Heart right ventricle (tissue), 16 donors: ENCODE measurements around the gene PYM1. TPM values are rescaled to one million over a fixed set of nuclear protein-coding genes. Genes with fewer than 3 reads are reported as not detected.

Experiments
- ATAC-seq, 8 donors: fragments of 200-7000 bp; cut with Tn5 transposase; one replicate each; pipeline ENCODE4 v1.9.1; 2020; ENCODE audit warnings: mild to moderate bottlenecking in 8 of 8, moderate library complexity in 8 of 8, moderate number of reproducible peaks in 1 of 8
- DNase-seq, 2 donors: peaks; one replicate each; pipeline ENCODE4 v3.0.0-alpha.2; 2020
- H3K27ac ChIP-seq, 10 donors: fragments of 200-600 bp; sonication (generic) in 2 of 10; one replicate each; pipeline versions ENCODE4 v1.5.0 to v1.8.0; 2020 to 2022; ENCODE audit warnings: mild to moderate bottlenecking in 3 of 10
- H3K27me3 ChIP-seq, 7 donors: fragments of 200-600 bp; one replicate each; pipeline ENCODE4 v1.8.0; 2021 to 2022; ENCODE audit warnings: mild to moderate bottlenecking in 2 of 7
- H3K36me3 ChIP-seq, 9 donors: fragments of 200-600 bp; sonication (generic) in 1 of 9; one replicate each; pipeline versions ENCODE4 v1.5.0 to v1.8.0; 2020 to 2022; ENCODE audit warnings: mild to moderate bottlenecking in 2 of 9
- H3K4me1 ChIP-seq, 9 donors: fragments of 200-600 bp; sonication (generic) in 1 of 9; one replicate each; pipeline versions ENCODE4 v1.5.0 to v1.8.0; 2020 to 2022; ENCODE audit warnings: mild to moderate bottlenecking in 4 of 9
- H3K4me3 ChIP-seq, 10 donors: fragments of 200-600 bp; sonication (generic) in 2 of 10; one replicate each; pipeline versions ENCODE4 v1.5.0 to v1.8.0; 2020 to 2022; ENCODE audit warnings: mild to moderate bottlenecking in 7 of 10, moderate library complexity in 2 of 10
- H3K9me3 ChIP-seq, 11 donors: fragments of 200-600 bp in 10 of 11; sonication (generic) in 2 of 11; one replicate each; pipeline versions ENCODE4 v1.5.0 to v1.8.0; 2013 to 2022; ENCODE audit warnings: mild to moderate bottlenecking in 2 of 11, control low read depth in 1 of 11, moderate library complexity in 1 of 11
- CTCF ChIP-seq, 9 donors: fragments of 200-600 bp; sonication (generic) in 2 of 9; IDR thresholded peaks; one replicate each; pipeline versions ENCODE4 v1.5.0 to v1.8.0; 2021 to 2022; ENCODE audit warnings: antibody characterized with exemption in 9 of 9, mild to moderate bottlenecking in 5 of 9, moderate library complexity in 1 of 9
- WGBS, 2 donors: extraction: QIAGEN DNeasy Blood & Tissue Kit; methylation state at CpG; one replicate each; pipeline ENCODE4 v1.1.7; 2013; ENCODE audit warnings: inconsistent platforms in 1 of 2; 5-methylcytosine and 5-hydroxymethylcytosine counted together
- intact Hi-C, 10 donors: fragments of 100-400 bp; cut with DNase I; formaldehyde crosslinking; loops; one replicate each; pipeline versions ENCODE4 v1.11.1 to v1.14.2; 2022
- polyA plus RNA-seq, 2 donors: library from polyadenylated mRNA; stranded (reverse); fragments of 200-250 nt; gene quantifications; one replicate each; pipeline ENCODE4 v1.2.3, GENCODE V29; 2013
- total RNA-seq, 10 donors: library from RNA; stranded (reverse); fragmentation: NEBNext Ultra II Directional in 3 of 10; extraction: Animal tissue kit (Norgen Biotek cat#: 25700) in 3 of 10; gene quantifications; one replicate each; pipeline versions ENCODE4 v1.2.1 to v1.2.4, GENCODE V29; 2021 to 2023
- donor health status: Arrhythmogenic right ventricular cardiomyopathy.
- donor health status: ischemic (EF 13 %, LVEDD 7.1; RV severe dilation, severe dysfunction).
- donor health status: healthy with polysubstance abuse.
- donor health status: DM: no; HTN: yes; CAD: no.
- donor health status: DM: no; HTN: no; CAD: no.
- donor health status: ischemic (EF 25% LVEDD 6.9; RV normal size, moderate dysfunction).
- donor health status: ischemic (EF 25% LVEDD 5.7; RV mildly dilated, moderate dysfunction).
- donor health status: healthy.
- donor health status: DM: yes; HTN: yes; CAD: no.
- donor health status: Ischemic cardiomyopathy.
- donor health status: ischemic (EF 35%, LVEDD 5.7; RV mildly dilated, moderate dysfunction).
- donor health status: nonischemic (EF 11% LVEDD 7.7; RV severe dilation, severe dysfunction).
- donor health status: DM: yes; HTN: yes; CAD: no.
- donor health status: PGD.
- donor health status: ischemic (EF 29% LVEDD 5.4; RV normal size, mild dysfunction).
- donor health status: nonischemic (EF 23%, LVEDD 6.1; RV moderate dilation, normal function).

PYM1 gene
- total and polyA plus RNA-seq, 12 donors, result 10.9 to 48.6 (median 16.8) TPM

- H3K4me3 ChIP-seq, result no peak overlapping the region
- intact Hi-C loops, result loop anchor here in 1 of 10 donors (5.0 kb wide), 1 partner anchor 41 kb away; no protein-coding TSS in a partner anchor
- TF ChIP-seq CTCF (IDR thresholded peaks at IDR 0.05), result no peak
- no peaks in the 10 kb centered on the region for H3K36me3 ChIP-seq
- no peaks in the 10 kb centered on the region for H3K4me1 ChIP-seq
- no peak overlapping the region for H3K27ac ChIP-seq
- H3K27me3 ChIP-seq, result no peaks in the 10 kb centered on the region
- 96 to 97% methylated on average over 1 of the region's 1 CpG for WGBS, 2 donors
- H3K9me3 ChIP-seq, result peaks cover 0 to 7% (median 0%) of the 10 kb centered on the region in 11 donors
- no peak for DNase-seq
- ATAC-seq, result no peak
These were observed 34.0 kb downstream of the PYM1 start for GRCh38 chr12:55893723-55894122.

GRCh38 chr12:55891310-55891709 is 36.4 kb downstream of the PYM1 start:
- H3K27ac ChIP-seq, result no peak overlapping the region
- no peak overlapping the region for H3K4me3 ChIP-seq
- H3K36me3 ChIP-seq, result no peaks in the 10 kb centered on the region
- H3K9me3 ChIP-seq, result peaks cover 0 to 7% (median 0%) of the 10 kb centered on the region in 11 donors
- WGBS, 2 donors, result 94% methylated on average over 4 of the region's 4 CpGs
- H3K27me3 ChIP-seq, result no peaks in the 10 kb centered on the region
- TF ChIP-seq CTCF (IDR thresholded peaks at IDR 0.05), result no peak
- no peak for DNase-seq
- H3K4me1 ChIP-seq, result no peaks in the 10 kb centered on the region
- intact Hi-C loops, result loop anchor here in 1 of 10 donors (5.0 kb wide), 1 partner anchor 39 kb away; no protein-coding TSS in a partner anchor
- no peak for ATAC-seq

- intact Hi-C loops, result no loop called here
- Histone ChIP-seq H3K27me3 (no peaks in the 10 kb centered on the region), H3K36me3 (no peaks in the 10 kb centered on the region), H3K4me1 (no peaks in the 10 kb centered on the region), H3K9me3 (no peaks in the 10 kb centered on the region), H3K27ac (no peak overlapping the region), H3K4me3 (no peak overlapping the region)
- TF ChIP-seq CTCF (IDR thresholded peaks at IDR 0.05), result no peak
- DNase-seq, result no peak
- WGBS, 2 donors, result 92 to 93% methylated on average over 1 of the region's 1 CpG
- ATAC-seq, result no peak
These were observed 42.6 kb downstream of the PYM1 start for GRCh38 chr12:55885113-55885512.

GRCh38 chr12:55877824-55878223 is 49.9 kb downstream of the PYM1 start:
- peaks cover 0 to 17% (median 10%) of the 10 kb centered on the region in 11 donors for H3K9me3 ChIP-seq
- ATAC-seq (no peak), DNase-seq (no peak)
- no peaks in the 10 kb centered on the region for H3K36me3 ChIP-seq
- H3K4me1 ChIP-seq, result no peaks in the 10 kb centered on the region
- no peak overlapping the region for H3K27ac ChIP-seq
- H3K27me3 ChIP-seq, result no peaks in the 10 kb centered on the region
- no peak for TF ChIP-seq CTCF (IDR thresholded peaks at IDR 0.05)
- no peak overlapping the region for H3K4me3 ChIP-seq
- intact Hi-C loops, result no loop called here
